RWPE2 (cell line): Measurements from ENCODE around the gene AKIP1.
"Not testable (repeated sequence)": the region's sequence is repeated elsewhere in the genome, so short reads cannot be mapped to it uniquely, and the experiment has no call there.

Experiments
- ATAC-seq: fragments of 200-7000 bp; cut with Tn5 transposase; 3 replicates; pipeline ENCODE4 v1.9.1; 2021; ENCODE audit warnings: low read depth
- DNase-seq: peaks from one replicate; pipeline ENCODE4 v3.0.0-alpha.2; 2020; ENCODE audit warnings: low spot score
- H3K27ac ChIP-seq: fragments of 450-650 bp; 2 replicates; pipeline ENCODE4 v1.5.1; 2017; ENCODE audit warnings: mild to moderate bottlenecking; ENCODE audit not compliant: poor library complexity, severe bottlenecking
- H3K27me3 ChIP-seq: fragments of 250-450 bp; sonication (Bioruptor Pico); 2 replicates; pipeline ENCODE4 v1.5.1; 2021; ENCODE audit warnings: mild to moderate bottlenecking, moderate library complexity; ENCODE audit not compliant: insufficient read depth, poor library complexity, severe bottlenecking
- H3K36me3 ChIP-seq: fragments of 250-450 bp; sonication (Bioruptor Pico); 2 replicates; pipeline ENCODE4 v1.5.1; 2020; ENCODE audit warnings: low read depth, mild to moderate bottlenecking, moderate library complexity
- H3K4me1 ChIP-seq: fragments of 250-450 bp; sonication (Bioruptor Pico); 2 replicates; pipeline ENCODE4 v1.5.1; 2021; ENCODE audit warnings: mild to moderate bottlenecking, moderate library complexity; ENCODE audit not compliant: insufficient read depth, poor library complexity, severe bottlenecking
- H3K4me3 ChIP-seq: fragments of 250-450 bp; sonication (Bioruptor Pico); 2 replicates; pipeline ENCODE4 v1.5.1; 2021; ENCODE audit warnings: mild to moderate bottlenecking, moderate library complexity; ENCODE audit not compliant: severe bottlenecking
- H3K9me3 ChIP-seq: fragments of 250-450 bp; sonication (Bioruptor Pico); 2 replicates; pipeline ENCODE4 v1.5.1; 2021; ENCODE audit warnings: mild to moderate bottlenecking, moderate library complexity; ENCODE audit not compliant: severe bottlenecking
- TF ChIP-seq, protein P1 (sequence below): fragments of 450-650 bp; IDR thresholded peaks from one replicate; pipeline ENCODE4 v1.5.1; 2017; ENCODE audit warnings: mild to moderate bottlenecking, moderate library complexity; ENCODE audit not compliant: poor library complexity, severe bottlenecking

AKIP1 gene

DNA sequence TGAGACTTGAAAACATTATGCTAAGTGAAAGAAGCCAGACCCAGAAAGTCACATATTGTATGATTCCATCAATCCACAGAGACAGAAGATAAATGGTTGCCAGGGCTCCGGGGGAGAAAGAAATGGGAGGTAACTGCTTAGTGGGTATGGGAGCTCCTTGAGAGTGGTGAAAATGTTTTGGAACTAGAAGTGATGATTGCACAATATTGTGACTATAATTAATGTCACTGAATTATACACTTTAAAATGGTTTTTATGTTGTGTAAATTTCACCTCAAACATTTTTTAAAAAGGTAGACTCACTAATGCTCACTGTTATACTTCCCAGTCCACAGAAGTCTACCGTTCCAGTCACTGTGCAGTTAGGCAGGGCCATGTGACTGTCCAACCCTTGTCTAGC lies 32.2 kb upstream of the AKIP1 start:
- no peaks in the 10 kb centered on the region for H3K9me3 ChIP-seq
- H3K4me1 ChIP-seq = peaks cover 9% of the 10 kb centered on the region
- H3K27ac ChIP-seq = no peak overlapping the region
- no peaks in the 10 kb centered on the region for H3K27me3 ChIP-seq
- TF ChIP-seq, protein P1, sequence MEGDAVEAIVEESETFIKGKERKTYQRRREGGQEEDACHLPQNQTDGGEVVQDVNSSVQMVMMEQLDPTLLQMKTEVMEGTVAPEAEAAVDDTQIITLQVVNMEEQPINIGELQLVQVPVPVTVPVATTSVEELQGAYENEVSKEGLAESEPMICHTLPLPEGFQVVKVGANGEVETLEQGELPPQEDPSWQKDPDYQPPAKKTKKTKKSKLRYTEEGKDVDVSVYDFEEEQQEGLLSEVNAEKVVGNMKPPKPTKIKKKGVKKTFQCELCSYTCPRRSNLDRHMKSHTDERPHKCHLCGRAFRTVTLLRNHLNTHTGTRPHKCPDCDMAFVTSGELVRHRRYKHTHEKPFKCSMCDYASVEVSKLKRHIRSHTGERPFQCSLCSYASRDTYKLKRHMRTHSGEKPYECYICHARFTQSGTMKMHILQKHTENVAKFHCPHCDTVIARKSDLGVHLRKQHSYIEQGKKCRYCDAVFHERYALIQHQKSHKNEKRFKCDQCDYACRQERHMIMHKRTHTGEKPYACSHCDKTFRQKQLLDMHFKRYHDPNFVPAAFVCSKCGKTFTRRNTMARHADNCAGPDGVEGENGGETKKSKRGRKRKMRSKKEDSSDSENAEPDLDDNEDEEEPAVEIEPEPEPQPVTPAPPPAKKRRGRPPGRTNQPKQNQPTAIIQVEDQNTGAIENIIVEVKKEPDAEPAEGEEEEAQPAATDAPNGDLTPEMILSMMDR = no peak
- DNase-seq (no peak), ATAC-seq (no peak)
- H3K36me3 ChIP-seq = no peaks in the 10 kb centered on the region
- H3K4me3 ChIP-seq = no peak overlapping the region

DNA sequence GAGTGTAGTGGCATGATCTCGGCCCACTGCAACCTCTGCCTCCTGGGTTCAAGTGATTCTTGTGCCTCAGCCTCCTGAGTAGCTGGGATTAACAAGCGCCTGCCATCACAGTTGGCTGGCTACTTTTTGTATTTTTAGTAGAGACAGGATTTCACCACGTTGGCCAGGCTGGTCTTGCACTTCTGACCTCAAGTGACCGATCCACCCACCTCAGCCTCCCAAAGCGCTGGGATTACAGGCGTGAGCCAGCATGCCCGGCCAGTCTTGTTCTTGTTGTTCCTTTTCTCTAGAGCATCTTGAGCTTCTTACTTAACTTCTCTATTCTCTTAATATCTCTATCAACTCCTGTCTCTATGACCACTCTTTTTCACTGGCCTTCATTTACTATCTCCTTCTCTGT lies 29.4 kb upstream of the AKIP1 start:
- not testable (repeated sequence) for DNase-seq, H3K36me3 ChIP-seq, H3K4me3 ChIP-seq, H3K9me3 ChIP-seq, H3K4me1 ChIP-seq, H3K27ac ChIP-seq, H3K27me3 ChIP-seq, ATAC-seq

DNA sequence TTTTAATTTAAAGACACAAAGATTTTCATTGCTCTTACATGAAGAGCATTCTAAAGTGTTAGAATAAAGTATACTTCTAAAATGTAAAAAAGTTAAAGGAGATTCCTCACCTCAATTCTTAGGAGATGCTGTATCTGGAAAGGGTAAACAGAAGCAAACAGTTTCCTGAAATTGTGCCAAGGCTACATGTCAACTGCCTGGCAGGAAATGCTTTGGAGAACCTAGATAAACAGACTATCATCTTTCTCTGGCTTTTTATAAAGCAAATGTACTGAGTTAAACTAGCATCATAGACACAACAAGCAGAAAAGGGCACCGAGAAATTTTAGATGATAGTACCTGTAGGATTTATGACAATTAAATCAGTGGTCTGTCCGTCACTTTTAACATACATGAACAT lies 24.7 kb upstream of the AKIP1 start:
- no peaks in the 10 kb centered on the region for H3K9me3 ChIP-seq
- DNase-seq = no peak
- H3K4me1 ChIP-seq = peaks cover 9% of the 10 kb centered on the region
- TF ChIP-seq, protein P1 = no peak
- no peaks in the 10 kb centered on the region for H3K36me3 ChIP-seq
- H3K4me3 ChIP-seq = no peak overlapping the region
- no peak overlapping the region for H3K27ac ChIP-seq
- no peak for ATAC-seq
- no peaks in the 10 kb centered on the region for H3K27me3 ChIP-seq

DNA sequence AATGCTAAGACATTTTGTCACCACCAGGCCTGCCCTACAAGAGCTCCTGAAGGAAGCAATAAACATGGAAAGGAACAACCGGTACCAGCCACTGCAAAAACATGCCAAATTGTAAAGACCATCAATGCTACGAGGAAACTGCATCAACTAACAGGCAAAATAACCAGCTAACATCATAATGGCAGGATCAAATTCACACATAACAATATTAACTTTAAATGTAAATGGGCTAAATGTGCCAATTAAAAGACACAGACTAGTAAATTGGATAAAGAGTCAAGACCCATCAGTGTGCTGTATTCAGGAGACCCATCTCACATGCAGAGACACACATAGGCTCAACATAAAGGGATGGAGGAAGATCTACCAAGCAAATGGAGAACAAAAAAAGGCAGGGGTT lies 19.8 kb upstream of the AKIP1 start:
- DNase-seq, H3K27me3 ChIP-seq, H3K36me3 ChIP-seq, ATAC-seq, H3K9me3 ChIP-seq, H3K4me1 ChIP-seq, H3K27ac ChIP-seq, H3K4me3 ChIP-seq: not testable (repeated sequence)

DNA sequence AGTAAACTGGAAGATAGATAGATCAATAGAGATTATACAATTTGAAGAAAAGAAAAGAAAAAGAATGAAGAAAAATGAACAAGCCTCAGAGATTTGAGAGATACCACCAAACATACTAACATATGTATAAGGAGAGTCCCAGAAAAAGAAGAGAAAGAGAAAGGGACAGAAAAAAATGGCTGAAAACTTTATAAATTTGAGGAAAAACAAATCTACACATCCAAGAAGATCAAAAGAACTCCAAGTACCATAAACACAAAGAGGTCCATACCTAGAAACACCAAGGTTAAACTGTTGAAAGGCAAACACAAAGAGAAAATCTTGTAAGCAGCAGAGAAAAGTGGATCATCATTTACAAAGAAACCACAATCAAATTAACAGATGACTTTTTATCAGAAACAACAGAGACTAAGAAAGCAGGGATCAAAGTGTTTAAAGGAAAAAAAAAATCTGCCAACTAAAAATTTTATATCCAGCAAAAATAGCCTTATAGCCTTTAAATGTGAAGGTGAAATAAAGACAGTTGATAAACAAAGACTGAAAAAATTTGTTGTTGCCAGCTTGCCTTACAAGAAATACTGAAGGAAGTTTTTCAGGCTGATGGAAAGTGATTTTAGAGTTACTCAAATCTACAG lies 11.8 kb upstream of the AKIP1 start:
- Histone ChIP-seq H3K4me3 (no peak overlapping the region), H3K27me3 (no peaks in the 10 kb centered on the region), H3K4me1 (peaks cover 2% of the 10 kb centered on the region), H3K36me3 (no peaks in the 10 kb centered on the region), H3K27ac (no peak overlapping the region), H3K9me3 (peaks cover 16% of the 10 kb centered on the region)
- TF ChIP-seq, protein P1 = no peak
- ATAC-seq (no peak), DNase-seq (no peak)

DNA sequence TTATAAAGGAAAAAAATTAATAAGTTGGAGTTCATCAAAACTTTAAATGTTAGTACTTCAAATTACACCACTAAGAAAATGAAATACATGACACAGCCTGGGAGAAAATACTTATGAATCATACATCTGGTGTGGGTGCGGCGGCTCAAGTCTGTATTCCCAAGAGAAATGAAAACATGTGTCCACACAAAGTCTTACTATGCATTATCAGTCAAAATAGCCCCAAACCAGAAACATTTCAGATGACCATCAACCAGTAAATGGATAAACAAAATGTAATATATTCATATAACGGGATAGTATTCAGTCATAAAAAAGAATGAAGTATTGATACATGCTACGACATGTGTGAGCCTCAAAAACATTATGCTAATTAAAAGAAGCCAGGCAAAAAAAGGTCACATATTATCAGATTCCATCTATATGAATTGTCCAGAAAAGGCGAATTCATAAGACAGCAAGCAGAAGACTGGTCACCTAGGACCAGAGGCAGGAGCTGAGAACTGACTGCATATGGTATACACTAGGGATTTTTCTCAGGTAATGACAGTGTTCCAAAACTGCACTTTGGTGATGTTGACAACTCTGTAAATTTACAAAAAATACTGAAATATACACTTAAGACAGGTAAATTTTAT lies 5.3 kb upstream of the AKIP1 start:
- ATAC-seq = peak; percentile 75
- Histone ChIP-seq H3K4me1 (peaks cover 38% of the 10 kb centered on the region), H3K4me3 (no peak overlapping the region), H3K9me3 (peaks cover 5% of the 10 kb centered on the region), H3K27me3 (no peaks in the 10 kb centered on the region), H3K27ac (peak overlapping the region; percentile 95), H3K36me3 (no peaks in the 10 kb centered on the region)
- DNase-seq = no peak
- TF ChIP-seq, protein P1 = no peak
